ENCODE results near the gene GJB3. TPM values are rescaled to one million over a fixed set of nuclear protein-coding genes. Genes with fewer than 3 reads are reported as not detected.

Gene GJB3
- total RNA-seq, 1 experiment from 2014 or later, result 46.7 TPM

- H3K4me1 ChIP-seq (ENCODE audit: control insufficient read depth in 1 of 2, insufficient read depth in 2 of 2, low read length in 2 of 2), result peaks cover 0 to 12% of the 10 kb centered on the region in 2 experiments; a peak in 2 of 4 replicates
- no peaks in the 10 kb centered on the region for H3K9me2 ChIP-seq (ENCODE audit: insufficient read depth)
- ChIA-PET POLR2A (no interaction called here), CTCF (no interaction called here), RAD21 (ENCODE audit: low non-redundant PET in 1 of 2, low total read pairs in 2 of 2, uncharacterized antibody in 2 of 2, unreplicated experiment in 2 of 2) (no interaction called here)
- no peak overlapping the region for H3K4me3 ChIP-seq (replicated peaks in 1 of 2; ENCODE audit: low read depth in 1 of 2, low read length in 2 of 2)
- no peak for DNase-seq (ENCODE audit: low read depth, low spot score)
- H3K36me3 ChIP-seq (ENCODE audit: control insufficient read depth in 1 of 2, insufficient read depth in 2 of 2, low read length in 2 of 2), result peaks cover 0 to 7% of the 10 kb centered on the region in 2 experiments; a peak in 1 of 4 replicates
- H3K27ac ChIP-seq (ENCODE audit: low read depth, low read length), result no peak overlapping the region
- no peak for ATAC-seq
- TF ChIP-seq, protein P1, sequence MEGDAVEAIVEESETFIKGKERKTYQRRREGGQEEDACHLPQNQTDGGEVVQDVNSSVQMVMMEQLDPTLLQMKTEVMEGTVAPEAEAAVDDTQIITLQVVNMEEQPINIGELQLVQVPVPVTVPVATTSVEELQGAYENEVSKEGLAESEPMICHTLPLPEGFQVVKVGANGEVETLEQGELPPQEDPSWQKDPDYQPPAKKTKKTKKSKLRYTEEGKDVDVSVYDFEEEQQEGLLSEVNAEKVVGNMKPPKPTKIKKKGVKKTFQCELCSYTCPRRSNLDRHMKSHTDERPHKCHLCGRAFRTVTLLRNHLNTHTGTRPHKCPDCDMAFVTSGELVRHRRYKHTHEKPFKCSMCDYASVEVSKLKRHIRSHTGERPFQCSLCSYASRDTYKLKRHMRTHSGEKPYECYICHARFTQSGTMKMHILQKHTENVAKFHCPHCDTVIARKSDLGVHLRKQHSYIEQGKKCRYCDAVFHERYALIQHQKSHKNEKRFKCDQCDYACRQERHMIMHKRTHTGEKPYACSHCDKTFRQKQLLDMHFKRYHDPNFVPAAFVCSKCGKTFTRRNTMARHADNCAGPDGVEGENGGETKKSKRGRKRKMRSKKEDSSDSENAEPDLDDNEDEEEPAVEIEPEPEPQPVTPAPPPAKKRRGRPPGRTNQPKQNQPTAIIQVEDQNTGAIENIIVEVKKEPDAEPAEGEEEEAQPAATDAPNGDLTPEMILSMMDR (IDR thresholded peaks at IDR 0.05 in 2 of 3, conservative IDR thresholded peaks at IDR 0.05 in 1 of 3; ENCODE audit: borderline replicate concordance in 1 of 3, insufficient read depth in 1 of 3, low read depth in 2 of 3, low read length in 2 of 3), result no peak
- TF ChIP-seq CEBPB (IDR thresholded peaks at IDR 0.05; ENCODE audit: low read depth) (no peak), POLR2AphosphoS5 (IDR thresholded peaks at IDR 0.05; ENCODE audit: low read depth, low read length) (no peak), EZH2phosphoT487 (IDR thresholded peaks at IDR 0.05; ENCODE audit: borderline replicate concordance) (no peak), SP1 (IDR thresholded peaks at IDR 0.05; ENCODE audit: low read depth) (no peak), SRF (IDR thresholded peaks at IDR 0.05; ENCODE audit: low read depth) (no peak), TCF7L2 (IDR thresholded peaks at IDR 0.05; ENCODE audit: borderline replicate concordance, extremely low read depth, insufficient read depth, insufficient read length) (no peak), ELF1 (IDR thresholded peaks at IDR 0.05; ENCODE audit: borderline replicate concordance, low read depth) (no peak)
- TF ChIP-seq, protein P2, sequence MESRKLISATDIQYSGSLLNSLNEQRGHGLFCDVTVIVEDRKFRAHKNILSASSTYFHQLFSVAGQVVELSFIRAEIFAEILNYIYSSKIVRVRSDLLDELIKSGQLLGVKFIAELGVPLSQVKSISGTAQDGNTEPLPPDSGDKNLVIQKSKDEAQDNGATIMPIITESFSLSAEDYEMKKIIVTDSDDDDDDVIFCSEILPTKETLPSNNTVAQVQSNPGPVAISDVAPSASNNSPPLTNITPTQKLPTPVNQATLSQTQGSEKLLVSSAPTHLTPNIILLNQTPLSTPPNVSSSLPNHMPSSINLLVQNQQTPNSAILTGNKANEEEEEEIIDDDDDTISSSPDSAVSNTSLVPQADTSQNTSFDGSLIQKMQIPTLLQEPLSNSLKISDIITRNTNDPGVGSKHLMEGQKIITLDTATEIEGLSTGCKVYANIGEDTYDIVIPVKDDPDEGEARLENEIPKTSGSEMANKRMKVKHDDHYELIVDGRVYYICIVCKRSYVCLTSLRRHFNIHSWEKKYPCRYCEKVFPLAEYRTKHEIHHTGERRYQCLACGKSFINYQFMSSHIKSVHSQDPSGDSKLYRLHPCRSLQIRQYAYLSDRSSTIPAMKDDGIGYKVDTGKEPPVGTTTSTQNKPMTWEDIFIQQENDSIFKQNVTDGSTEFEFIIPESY (IDR thresholded peaks at IDR 0.05; ENCODE audit: extremely low read depth, insufficient replicate concordance, low read length), result no peak
- no TSS peak for BruUV-seq (replicated peaks)
- peaks cover under 1% of the 10 kb centered on the region; the same call in 1 of the 2 replicates for H3K27me3 ChIP-seq (ENCODE audit: insufficient read depth, low read length)
- H3K79me2 ChIP-seq (ENCODE audit: insufficient read depth, low read length), result no peaks in the 10 kb centered on the region
- H2AFZ ChIP-seq (ENCODE audit: low read depth, low read length, poor library complexity, severe bottlenecking), result no peak overlapping the region
- H3K9ac ChIP-seq (ENCODE audit: low read length), result no peak overlapping the region
- intact Hi-C loops (cut with micrococcal nuclease), result no loop called here
- no peak overlapping the region for H3K4me2 ChIP-seq (ENCODE audit: low read length)
- H3K9me3 ChIP-seq (ENCODE audit: control insufficient read depth in 1 of 2, insufficient read depth in 1 of 2, low read depth in 1 of 2, low read length in 2 of 2), result no peaks in the 10 kb centered on the region
- H4K20me1 ChIP-seq (ENCODE audit: insufficient read depth), result no peaks in the 10 kb centered on the region
Measured at GRCh38 chr1:34790985-34791384, 10.0 kb downstream of the GJB3 start.

Measured in HCT116 (cell line).